OCI-LY3 (cell line): ENCODE results near the gene WDR91.

Experiments used
- H2AFZ ChIP-seq: fragments of 200-600, 300-600 bp; shearing (Covaris generic); 2 replicates; pipeline ENCODE4 v1.6.0; 2014; ENCODE audit warnings: antibody characterized with exemption, low read depth, low read length
- H3K27ac ChIP-seq: fragments of 200-600, 300-600 bp; sonication (generic); 2 replicates; pipeline ENCODE4 v1.5.1; 2014; ENCODE audit warnings: mild to moderate bottlenecking, low read length, moderate library complexity, mixed read lengths
- H3K27me3 ChIP-seq: fragments of 200-600, 300-600 bp; sonication (generic); 2 replicates; pipeline ENCODE4 v1.6.1; 2014; ENCODE audit warnings: low read depth, low read length, mixed read lengths
- H3K36me3 ChIP-seq: fragments of 200-600, 300-600 bp; sonication (generic); replicated peaks from 2 replicates; pipeline ENCODE3; 2014; ENCODE audit warnings: low read depth, low read length, mixed read lengths
- H3K4me1 ChIP-seq: fragments of 300-600, 200-600 bp; sonication (generic); 2 replicates; pipeline ENCODE4 v1.6.1; 2014; ENCODE audit warnings: low read length, mixed read lengths
- H3K4me2 ChIP-seq: fragments of 200-600, 300-600 bp; sonication (generic); 2 replicates; pipeline ENCODE4 v1.6.1; 2014; ENCODE audit warnings: low read length, mixed read lengths
- H3K4me3 ChIP-seq: fragments of 300-600, 200-600 bp; sonication (generic); 2 replicates; pipeline ENCODE4 v1.5.1; 2014; ENCODE audit warnings: antibody characterized with exemption, mild to moderate bottlenecking, low read length, moderate library complexity
- H3K79me2 ChIP-seq: fragments of 300-600, 200-600 bp; shearing (Covaris generic); 2 replicates; pipeline ENCODE4 v1.6.1; 2014; ENCODE audit warnings: mild to moderate bottlenecking, low read length, mixed read lengths
- H3K9ac ChIP-seq: fragments of 300-600, 200-600 bp; shearing (Covaris generic); 2 replicates; pipeline ENCODE4 v1.6.0; 2014; ENCODE audit warnings: mild to moderate bottlenecking, low read length, moderate library complexity
- H3K9me3 ChIP-seq: fragments of 200-600, 300-600 bp; shearing (Covaris generic); 2 replicates; pipeline ENCODE4 v1.6.1; 2014; ENCODE audit warnings: low read length, mixed read lengths; ENCODE audit not compliant: insufficient read depth
- H4K20me1 ChIP-seq: fragments of 200-600, 300-600 bp; sonication (generic); 2 replicates; pipeline ENCODE4 v1.6.1; 2016; ENCODE audit warnings: low read length, mixed read lengths; ENCODE audit not compliant: insufficient read depth
- EZH2phosphoT487 ChIP-seq: fragments of 200-600 bp; shearing (Covaris generic); IDR thresholded peaks from 2 replicates; pipeline ENCODE4 v1.6.1; 2018; ENCODE audit warnings: antibody characterized with exemption, mixed run types, low read depth
- TF ChIP-seq, protein P1 (sequence below): fragments of 200-600, 300-600 bp; sonication (generic); IDR thresholded peaks from 2 replicates; pipeline ENCODE4 v1.5.1; 2014; ENCODE audit warnings: antibody characterized with exemption, low read length, low read depth

The WDR91 gene

DNA sequence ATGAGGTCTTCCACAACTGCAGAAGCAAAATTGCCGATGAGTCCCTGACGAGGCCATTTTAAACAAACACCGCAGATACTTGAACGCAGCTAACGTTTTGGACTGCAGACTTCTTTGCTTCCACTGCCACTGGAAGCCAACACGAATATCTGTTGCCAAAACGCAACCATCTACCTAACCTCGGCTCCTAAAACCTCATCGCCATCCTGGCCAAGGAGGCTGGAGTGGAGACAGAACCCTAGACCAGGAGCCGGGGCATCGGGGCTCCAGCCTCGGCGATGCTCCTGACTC, 493 bp downstream of the WDR91 start:
- H3K36me3 ChIP-seq: peaks cover 7% of the 10 kb centered on the region
- peaks cover 53% of the 10 kb centered on the region for H3K4me1 ChIP-seq
- no peaks in the 10 kb centered on the region for H3K79me2 ChIP-seq
- peaks cover 39% of the 10 kb centered on the region for H3K27me3 ChIP-seq
- TF ChIP-seq, protein P1, sequence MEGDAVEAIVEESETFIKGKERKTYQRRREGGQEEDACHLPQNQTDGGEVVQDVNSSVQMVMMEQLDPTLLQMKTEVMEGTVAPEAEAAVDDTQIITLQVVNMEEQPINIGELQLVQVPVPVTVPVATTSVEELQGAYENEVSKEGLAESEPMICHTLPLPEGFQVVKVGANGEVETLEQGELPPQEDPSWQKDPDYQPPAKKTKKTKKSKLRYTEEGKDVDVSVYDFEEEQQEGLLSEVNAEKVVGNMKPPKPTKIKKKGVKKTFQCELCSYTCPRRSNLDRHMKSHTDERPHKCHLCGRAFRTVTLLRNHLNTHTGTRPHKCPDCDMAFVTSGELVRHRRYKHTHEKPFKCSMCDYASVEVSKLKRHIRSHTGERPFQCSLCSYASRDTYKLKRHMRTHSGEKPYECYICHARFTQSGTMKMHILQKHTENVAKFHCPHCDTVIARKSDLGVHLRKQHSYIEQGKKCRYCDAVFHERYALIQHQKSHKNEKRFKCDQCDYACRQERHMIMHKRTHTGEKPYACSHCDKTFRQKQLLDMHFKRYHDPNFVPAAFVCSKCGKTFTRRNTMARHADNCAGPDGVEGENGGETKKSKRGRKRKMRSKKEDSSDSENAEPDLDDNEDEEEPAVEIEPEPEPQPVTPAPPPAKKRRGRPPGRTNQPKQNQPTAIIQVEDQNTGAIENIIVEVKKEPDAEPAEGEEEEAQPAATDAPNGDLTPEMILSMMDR: no peak
- TF ChIP-seq EZH2phosphoT487: no peak
- no peaks in the 10 kb centered on the region for H4K20me1 ChIP-seq
- H3K9me3 ChIP-seq: no peaks in the 10 kb centered on the region
- H3K27ac ChIP-seq: no peak overlapping the region
- peak overlapping the region; percentile 89 for H3K4me3 ChIP-seq
- H3K9ac ChIP-seq: peak overlapping the region; percentile 66
- H2AFZ ChIP-seq: peak overlapping the region; percentile 90; the same call in 1 of the 2 replicates
- H3K4me2 ChIP-seq: peak overlapping the region; percentile 78

- peaks cover 18% of the 10 kb centered on the region for H3K36me3 ChIP-seq
- peak overlapping the region; percentile 25 for H3K4me2 ChIP-seq
- no peak for TF ChIP-seq EZH2phosphoT487
- TF ChIP-seq, protein P1: no peak
- peaks cover 34% of the 10 kb centered on the region for H3K27me3 ChIP-seq
- no peak overlapping the region for H3K9ac ChIP-seq
- no peak overlapping the region for H2AFZ ChIP-seq
- H3K4me3 ChIP-seq: no peak overlapping the region
- no peaks in the 10 kb centered on the region for H4K20me1 ChIP-seq
- H3K9me3 ChIP-seq: no peaks in the 10 kb centered on the region
- no peaks in the 10 kb centered on the region for H3K79me2 ChIP-seq
- H3K4me1 ChIP-seq: peaks cover 52% of the 10 kb centered on the region
- no peak overlapping the region for H3K27ac ChIP-seq
Observed at GRCh38 chr7:135209225-135209834, 2.0 kb downstream of the WDR91 start.

- Histone ChIP-seq H3K79me2 (no peaks in the 10 kb centered on the region), H3K9ac (no peak overlapping the region), H2AFZ (no peak overlapping the region), H3K27ac (no peak overlapping the region), H3K9me3 (no peaks in the 10 kb centered on the region), H3K4me1 (peaks cover 46% of the 10 kb centered on the region), H3K27me3 (peaks cover 25% of the 10 kb centered on the region), H3K4me2 (peak overlapping the region; percentile 71), H4K20me1 (no peaks in the 10 kb centered on the region; the same call in 1 of the 2 replicates), H3K36me3 (peaks cover 24% of the 10 kb centered on the region), H3K4me3 (peak overlapping the region; percentile 48; the same call in 1 of the 2 replicates)
- TF ChIP-seq EZH2phosphoT487: no peak
- TF ChIP-seq, protein P1: no peak
Observed at GRCh38 chr7:135208102-135208793, 3.1 kb downstream of the WDR91 start.

DNA sequence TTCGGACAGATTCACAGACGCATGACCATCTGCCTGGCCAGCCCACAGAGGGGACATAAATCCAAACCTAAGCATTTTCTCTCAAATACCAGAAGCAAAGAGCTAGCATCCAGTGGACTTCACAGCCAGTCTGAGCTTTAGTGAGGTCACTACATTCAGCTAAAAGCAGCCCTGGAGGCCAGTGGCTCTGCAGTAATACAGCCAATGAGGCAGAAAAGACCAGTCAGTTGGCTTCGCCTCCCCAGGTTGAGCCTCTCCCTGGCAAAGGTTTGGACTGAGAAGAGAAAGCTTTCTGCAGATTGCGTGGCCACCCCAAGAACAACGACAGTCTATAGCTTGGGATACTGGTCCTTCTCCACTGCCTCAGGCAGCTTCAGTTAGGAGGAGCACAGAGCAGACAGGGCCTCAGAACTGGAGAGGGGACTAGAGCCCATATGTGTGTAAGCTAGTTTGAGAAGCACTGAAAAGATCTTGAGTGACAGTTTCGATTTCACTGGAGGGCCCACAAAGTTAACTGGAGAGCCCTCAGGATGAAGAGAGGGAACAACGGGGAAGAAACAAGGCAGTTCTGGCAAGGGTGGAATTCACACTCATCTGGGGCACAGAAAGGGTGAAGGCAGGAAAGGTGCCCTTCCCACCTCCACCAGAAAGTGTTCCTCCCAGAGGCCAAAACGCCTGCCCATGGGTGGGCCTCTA, 3.8 kb downstream of the WDR91 start:
- H3K27ac ChIP-seq: 0 out of 2 replicates have a peak overlapping the region, but pooled peaks have one; percentile 12
- H3K4me1 ChIP-seq: peaks cover 46% of the 10 kb centered on the region
- H4K20me1 ChIP-seq: no peaks in the 10 kb centered on the region; the same call in 1 of the 2 replicates
- no peak for TF ChIP-seq EZH2phosphoT487
- TF ChIP-seq, protein P1: no peak
- H3K9me3 ChIP-seq: no peaks in the 10 kb centered on the region
- peak overlapping the region; percentile 71 for H3K4me2 ChIP-seq
- no peaks in the 10 kb centered on the region for H3K79me2 ChIP-seq
- H2AFZ ChIP-seq: no peak overlapping the region
- H3K9ac ChIP-seq: peak overlapping the region; percentile 7; the same call in 1 of the 2 replicates
- H3K4me3 ChIP-seq: peak overlapping the region; percentile 48
- H3K36me3 ChIP-seq: peaks cover 27% of the 10 kb centered on the region
- H3K27me3 ChIP-seq: peaks cover 25% of the 10 kb centered on the region
